ENCODE data around the gene PLPP4. TPM values are rescaled to one million over a fixed set of nuclear protein-coding genes. Genes with fewer than 3 reads are reported as not detected.

Gene PLPP4
- total RNA-seq, 1 donor from 2014 or later = not detected

DNA sequence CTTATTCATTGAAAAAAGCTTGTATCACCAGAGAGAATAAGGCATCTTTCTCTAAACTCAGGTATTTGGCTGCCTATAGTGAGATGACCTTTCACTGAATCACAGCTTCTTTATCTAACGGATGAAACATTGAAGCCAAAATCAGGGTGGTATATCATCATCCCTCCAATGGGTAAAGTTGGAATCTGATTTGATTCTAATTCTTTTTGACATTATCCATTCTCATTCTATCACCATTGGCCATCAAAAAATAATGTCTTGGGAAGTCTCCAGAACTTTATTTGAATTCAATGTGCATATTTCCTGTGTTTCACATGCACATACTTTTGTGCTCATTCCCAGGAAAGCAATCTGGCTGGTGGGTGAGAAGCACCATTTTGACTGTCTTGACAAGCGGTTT lies 95.2 kb downstream of the PLPP4 start:
- ATAC-seq (ENCODE audit: poor library complexity) (no peak), DNase-seq (no peak)
- intact Hi-C loops (cut with DNase I) = no loop called here

DNA sequence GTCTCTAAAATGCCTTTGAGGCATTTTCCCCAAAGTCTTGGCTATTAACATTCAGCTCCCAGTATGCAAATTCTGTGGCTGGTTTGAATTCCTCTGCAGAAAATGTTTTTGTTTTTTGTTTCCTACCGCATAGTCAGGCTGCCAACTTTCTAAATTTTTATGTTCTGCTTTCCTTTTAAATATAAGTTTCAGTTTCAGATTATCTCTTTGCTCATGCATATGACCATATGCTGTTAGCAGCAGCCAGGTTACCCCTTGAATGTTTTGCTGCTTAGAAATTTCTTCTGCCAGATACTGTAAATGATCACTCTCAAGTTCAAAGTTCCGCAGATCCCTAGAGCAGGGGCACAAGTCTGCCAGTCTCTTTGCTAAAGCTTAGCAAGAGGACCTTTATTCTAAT lies 96.9 kb downstream of the PLPP4 start:
- intact Hi-C loops (cut with DNase I) = no loop called here
- no peak for ATAC-seq (ENCODE audit: poor library complexity)
- DNase-seq = no peak

DNA sequence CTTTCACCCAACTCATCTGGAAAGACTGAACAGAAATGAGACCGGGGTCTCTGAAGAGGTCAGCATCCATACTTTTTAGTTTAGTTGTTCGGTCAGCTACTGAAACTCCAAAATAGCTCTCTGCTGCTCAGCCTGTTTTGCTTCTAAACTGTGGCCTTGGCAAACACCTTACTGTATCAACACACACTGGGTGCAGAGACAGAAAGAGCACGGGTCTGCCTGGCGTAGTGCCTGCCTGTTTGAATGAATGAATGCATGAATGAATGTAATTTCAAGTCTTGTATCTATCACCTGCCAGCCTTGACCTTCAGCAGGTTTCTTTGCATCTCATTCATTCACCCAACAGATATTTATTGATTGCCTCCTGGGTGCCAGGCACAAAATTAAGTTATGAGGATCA lies 98.4 kb downstream of the PLPP4 start:
- no peak for ATAC-seq (ENCODE audit: poor library complexity)
- DNase-seq = no peak
- intact Hi-C loops (cut with DNase I) = no loop called here

DNA sequence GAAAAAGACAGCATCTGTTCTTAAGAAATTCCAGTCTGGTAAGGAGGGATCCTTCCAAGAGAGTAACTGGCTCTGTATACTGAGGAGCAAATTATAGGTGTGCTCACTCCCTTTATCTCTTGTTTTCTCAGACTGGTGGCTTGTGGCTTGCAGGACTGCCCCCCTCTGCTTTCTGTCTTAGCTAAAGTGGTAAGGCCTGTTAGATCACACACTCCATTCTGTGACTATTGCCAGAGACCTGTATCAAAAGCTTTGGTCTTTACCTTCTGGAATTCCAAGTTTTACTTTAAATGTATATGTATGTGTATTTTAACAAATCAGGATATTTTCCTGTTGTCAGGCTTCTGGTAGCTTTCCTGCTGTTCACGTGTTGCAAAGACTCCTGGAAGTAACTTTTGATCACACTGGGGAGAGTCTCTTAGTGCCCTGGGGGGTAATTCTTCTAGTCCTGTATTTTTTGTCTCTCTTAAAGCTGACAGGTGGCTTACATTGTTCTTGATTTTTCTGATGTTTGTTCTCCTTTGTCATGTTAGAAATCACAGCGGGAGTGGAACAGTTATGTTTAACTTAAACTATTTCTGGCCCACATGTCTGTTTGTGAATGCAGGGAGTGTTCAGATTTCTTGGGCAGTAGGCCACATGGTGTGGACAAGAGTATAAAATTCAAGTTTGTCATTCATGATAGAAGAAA lies 99.0 kb downstream of the PLPP4 start:
- intact Hi-C loops (cut with DNase I) = no loop called here
- no peak for DNase-seq
- no peak for ATAC-seq (ENCODE audit: poor library complexity)

DNA sequence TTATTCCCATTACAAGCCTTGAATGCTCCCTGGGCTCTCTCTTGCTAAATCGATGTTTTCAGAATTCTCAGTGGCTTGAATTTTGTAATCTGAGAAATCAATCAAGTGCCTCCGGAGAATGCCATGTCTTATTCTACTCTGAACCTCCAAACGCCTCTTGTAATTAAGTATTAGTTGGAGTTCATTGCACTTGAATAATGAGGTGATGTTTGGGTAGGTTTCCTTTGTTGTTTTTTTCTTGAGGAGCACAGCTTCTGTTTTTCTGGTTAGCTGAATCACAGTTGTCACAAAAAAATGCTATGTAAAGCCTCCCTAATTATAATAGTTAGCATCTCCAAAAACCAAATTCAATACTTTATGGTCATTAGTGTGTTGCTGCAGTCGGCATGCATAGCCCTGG lies 100.3 kb downstream of the PLPP4 start:
- intact Hi-C loops (cut with DNase I) = no loop called here
- DNase-seq = no peak
- ATAC-seq (ENCODE audit: poor library complexity) = no peak

DNA sequence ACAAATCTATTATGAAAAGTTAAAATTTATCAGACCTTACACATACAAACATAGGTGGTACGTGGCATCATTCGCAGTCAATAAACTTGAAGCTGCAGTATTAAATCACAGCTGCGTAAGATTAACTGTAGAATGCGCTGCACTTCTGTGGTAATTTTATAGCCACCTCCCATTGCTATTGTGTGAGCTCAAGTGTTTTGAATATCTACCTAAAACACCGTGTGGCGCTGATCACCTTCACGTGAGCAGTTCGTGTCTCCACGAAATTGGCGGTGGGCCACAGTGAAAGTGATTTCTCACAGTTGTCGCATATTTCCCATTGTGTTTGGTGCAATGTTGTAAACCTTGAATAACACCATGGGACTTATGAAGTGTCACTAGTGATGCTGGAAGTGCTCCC lies 102.8 kb downstream of the PLPP4 start:
- ATAC-seq (ENCODE audit: poor library complexity) = no peak
- intact Hi-C loops (cut with DNase I) = no loop called here
- no peak for DNase-seq

DNA sequence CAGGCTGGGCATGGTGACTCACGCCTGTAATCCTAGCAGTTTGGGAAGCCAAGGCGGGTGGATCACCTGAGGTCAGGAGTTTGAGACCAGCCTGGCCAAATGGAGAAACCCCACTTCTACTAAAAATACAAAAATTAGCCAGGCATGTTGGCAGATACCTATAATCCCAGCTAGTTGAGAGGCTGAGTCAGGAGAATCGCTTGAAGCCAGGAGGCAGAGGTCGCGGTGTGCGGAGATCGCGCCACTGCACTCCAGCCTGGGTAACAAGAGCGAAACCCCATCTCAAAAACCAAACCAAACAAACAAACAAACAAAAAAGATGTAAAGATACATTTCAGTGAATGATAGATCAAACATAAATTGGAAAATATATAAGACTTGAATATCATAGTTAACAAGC lies 105.9 kb downstream of the PLPP4 start:
- ATAC-seq (ENCODE audit: poor library complexity) = no peak
- no peak for DNase-seq

DNA sequence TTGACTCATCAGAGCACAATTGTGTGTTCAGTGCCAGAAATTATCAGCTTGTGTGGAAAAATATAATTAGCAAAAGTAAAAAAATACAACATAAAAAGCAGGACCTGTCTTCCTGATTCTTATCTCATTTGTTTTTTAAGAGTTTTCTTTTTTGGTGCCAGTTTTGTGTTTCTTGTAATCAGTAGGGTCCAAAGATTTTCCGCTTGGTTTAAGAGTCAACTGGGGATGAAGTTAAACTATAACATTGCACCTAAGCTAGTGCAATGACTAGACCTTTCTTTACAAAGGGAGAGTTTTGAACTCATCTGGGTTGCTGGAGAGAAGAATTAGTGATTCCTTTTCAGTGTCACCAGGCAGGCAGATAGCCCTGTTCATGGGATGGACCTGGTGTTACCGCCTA lies 113.4 kb downstream of the PLPP4 start:
- ATAC-seq (ENCODE audit: poor library complexity) = no peak
- intact Hi-C loops (cut with DNase I) = no loop called here
- DNase-seq = no peak

More for the DNA sequence above, 105.9 kb downstream of the PLPP4 start:
- intact Hi-C loops (cut with DNase I) = no loop called here

DNA sequence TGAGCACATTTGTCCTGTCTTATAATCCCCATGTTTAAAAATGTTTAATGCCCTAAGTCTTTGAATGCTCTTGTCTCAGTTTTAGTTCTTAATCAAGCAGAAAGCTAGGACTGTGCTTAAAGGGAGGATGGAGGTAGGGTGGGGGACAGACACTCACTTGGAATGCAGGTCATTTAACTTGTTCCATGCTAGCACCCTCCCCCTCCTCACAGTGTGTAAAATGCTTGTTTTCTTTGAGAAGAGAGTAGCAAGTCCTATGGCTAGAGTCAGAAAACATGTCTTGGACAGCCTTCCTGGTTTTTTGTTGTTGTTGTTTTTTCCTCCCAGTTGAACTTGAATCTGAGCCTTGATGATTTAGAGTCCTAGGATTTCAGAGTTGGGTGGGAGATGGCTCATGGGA lies 114.2 kb downstream of the PLPP4 start:
- DNase-seq (no peak), ATAC-seq (ENCODE audit: poor library complexity) (no peak)
- intact Hi-C loops (cut with DNase I) = no loop called here

DNA sequence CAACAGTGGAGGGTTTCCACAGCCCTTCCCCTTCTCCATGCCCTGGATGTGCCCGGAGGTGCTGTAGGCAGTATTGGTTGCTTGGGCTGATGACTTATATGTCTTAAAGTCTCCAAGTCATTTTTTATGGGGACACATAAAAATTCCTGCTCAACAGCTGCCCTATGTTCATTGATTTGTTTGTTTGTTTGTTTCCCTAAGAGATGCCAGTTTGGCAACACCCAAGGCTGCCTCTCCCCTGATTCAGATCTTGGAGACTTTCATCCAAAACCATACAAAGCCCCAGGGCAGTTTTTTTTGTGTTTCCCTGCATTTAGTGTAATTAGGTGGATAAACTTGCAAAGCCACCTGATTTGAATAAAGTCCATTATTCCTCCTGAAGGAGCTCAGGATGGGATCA lies 115.3 kb downstream of the PLPP4 start:
- no peak for DNase-seq
- ATAC-seq (ENCODE audit: poor library complexity) = no peak
- intact Hi-C loops (cut with DNase I) = no loop called here

DNA sequence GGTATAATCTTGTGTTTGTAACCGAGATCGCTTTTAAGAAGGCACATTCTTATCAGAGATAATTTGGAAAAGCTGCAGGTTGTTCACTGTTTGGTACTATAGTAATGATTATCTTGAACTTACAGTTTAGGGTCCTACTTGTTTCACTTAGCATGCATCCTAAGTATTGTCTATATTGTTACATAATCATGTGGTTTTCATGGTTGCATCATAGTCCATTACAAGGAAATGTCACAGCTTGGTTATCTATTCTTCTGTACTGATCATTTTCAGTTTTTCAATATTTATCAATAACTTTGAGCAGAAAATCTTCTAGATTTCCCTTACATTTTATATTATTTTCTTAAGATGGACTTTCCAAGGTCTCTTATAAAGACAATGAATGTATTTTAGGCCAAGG lies 116.3 kb downstream of the PLPP4 start:
- intact Hi-C loops (cut with DNase I) = no loop called here
- ATAC-seq (ENCODE audit: poor library complexity) (no peak), DNase-seq (no peak)

DNA sequence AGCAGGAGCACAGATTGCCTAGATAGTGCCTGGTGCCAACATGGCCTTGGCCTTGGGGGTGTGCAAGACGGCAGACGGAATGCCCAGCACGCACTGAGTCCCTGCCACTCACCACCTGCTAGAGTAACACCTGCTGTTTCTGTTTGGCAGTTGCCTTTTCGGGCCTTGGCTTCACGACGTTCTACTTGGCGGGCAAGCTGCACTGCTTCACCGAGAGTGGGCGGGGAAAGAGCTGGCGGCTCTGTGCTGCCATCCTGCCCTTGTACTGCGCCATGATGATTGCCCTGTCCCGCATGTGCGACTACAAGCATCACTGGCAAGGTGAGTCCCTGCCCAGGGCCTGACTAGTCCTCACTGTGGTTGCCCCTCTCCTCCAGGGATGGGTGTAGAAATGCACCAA lies 118.0 kb downstream of the PLPP4 start:
- intact Hi-C loops (cut with DNase I) = no loop called here
- ATAC-seq (ENCODE audit: poor library complexity) (no peak), DNase-seq (no peak)

DNA sequence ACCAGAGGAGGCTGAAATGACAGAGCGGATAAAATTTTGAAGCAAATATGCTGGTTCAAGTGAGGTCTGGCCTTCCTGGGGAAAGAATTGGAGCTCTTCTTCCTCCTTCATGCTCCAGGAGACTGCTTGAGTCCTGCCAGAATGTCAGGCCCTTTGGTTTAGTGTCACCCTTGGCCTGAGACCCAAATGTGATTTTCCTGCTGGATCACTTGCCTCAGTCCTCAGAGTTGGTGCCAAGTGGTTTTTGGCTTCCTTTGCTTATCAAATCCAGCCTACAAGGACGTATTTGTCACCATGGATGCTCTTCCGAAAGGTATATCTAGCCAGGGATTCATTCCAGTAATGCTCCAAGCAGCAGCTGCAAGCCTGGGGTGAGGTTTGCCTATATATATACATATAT lies 118.4 kb downstream of the PLPP4 start:
- DNase-seq (no peak), ATAC-seq (ENCODE audit: poor library complexity) (no peak)
- intact Hi-C loops (cut with DNase I) = no loop called here

DNA sequence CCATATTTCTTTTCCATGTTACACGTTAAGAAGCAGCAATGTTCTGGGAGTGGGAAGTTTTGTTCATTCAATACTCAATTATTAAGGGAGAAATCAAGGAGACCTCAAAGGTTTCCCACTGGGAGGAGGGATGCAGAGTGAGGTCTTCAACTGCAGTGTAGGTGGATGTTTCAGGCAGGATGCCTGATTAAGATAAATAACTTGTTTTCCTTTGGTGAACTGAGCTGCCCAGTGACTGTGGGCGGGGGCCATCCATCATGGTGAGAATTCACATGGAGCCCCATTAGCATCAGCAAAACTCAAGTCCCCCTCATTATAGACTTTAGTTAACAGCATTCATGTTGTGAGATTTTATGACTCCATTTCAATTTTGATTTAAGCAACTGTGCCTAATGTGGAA lies 121.1 kb downstream of the PLPP4 start:
- DNase-seq (no peak), ATAC-seq (ENCODE audit: poor library complexity) (no peak)
- intact Hi-C loops (cut with DNase I) = no loop called here

DNA sequence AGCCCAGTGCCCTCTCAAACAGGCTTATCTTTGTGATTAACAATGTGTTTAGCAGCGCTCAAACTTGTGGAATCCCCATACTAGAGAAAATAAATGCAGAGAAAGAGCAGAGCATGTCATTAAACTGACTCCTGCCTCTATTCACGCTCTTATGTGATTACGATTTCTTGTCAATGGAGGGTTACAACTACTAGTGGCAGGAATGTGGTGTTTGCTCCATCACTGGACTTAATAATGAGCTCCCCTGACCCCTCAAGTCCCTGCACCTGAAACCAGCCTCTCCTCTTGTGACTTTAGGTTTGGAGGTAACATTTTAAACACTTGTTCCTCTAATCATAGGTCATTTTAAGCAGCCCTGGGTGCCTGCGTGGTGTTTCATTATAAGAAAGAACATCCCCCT lies 121.9 kb downstream of the PLPP4 start:
- intact Hi-C loops (cut with DNase I) = no loop called here
- DNase-seq (no peak), ATAC-seq (ENCODE audit: poor library complexity) (no peak)

DNA sequence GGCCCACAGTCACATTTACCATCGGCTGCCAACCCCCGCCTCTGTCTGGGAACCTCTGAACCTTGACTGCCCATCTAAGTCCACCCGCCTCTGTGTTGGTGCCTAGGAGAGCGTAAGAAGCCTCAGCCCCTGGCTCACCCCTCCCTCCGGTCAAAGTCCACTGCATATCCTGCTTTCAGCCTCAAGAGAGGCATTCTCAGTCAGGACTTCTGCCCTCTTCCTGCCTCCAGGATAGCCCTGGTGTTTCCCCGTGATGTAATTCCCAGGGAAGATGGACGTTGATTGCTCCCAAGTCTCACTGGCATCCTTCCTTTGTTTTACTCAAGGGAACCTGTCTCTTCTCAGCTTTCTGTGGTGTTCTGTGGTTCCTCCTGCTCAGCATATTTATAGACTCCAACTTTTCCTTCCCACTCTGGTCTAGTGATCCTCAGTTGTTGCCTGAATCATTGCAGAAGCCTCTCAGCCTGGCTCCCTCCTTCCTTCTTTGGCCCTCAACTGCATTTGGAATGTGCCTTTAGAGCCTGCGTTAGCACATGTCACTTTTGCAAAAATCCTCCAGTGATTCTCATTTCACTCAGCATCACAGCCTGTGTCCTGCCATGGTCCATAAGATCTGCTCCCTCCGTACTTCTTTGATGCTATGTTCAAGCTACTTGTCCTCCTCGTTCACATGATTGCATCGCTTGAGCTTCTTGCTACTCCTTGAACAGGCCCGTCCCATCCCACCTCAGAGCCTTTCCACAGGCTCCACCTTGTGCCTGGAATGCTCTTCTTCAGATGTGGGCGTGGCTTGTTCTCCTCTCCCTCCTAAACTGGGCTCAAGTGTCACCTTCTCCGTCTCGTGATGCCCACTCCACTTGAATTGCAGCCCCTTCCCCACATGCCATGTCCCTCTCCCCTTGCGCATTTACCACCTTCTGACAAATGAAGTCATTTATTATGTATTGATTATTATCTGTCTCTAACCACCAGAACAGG lies 124.2 kb downstream of the PLPP4 start:
- intact Hi-C loops (cut with DNase I) = no loop called here
- ATAC-seq (ENCODE audit: poor library complexity) (no peak), DNase-seq (no peak)

DNA sequence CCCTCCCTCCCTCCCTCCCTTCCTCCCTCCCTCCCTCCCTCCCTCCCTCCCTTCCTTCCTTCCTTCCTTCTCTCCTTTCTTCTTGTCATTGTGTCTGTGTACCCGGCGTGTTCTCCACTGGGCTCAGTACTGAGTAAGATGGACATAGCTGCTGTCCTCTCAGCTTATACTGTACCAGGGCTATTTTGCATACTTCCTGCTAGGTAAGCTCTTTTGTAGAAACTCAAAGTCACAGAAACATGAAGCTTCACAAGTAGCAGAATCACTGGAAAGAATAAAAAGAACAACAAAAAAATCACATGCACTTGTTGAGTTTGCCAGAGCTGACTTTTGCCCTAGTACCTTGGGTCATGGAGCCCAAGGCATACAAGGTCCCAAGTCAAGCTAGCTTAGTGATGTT lies 125.7 kb downstream of the PLPP4 start:
- no peak for ATAC-seq (ENCODE audit: poor library complexity)
- DNase-seq = no peak
- intact Hi-C loops (cut with DNase I) = no loop called here

DNA sequence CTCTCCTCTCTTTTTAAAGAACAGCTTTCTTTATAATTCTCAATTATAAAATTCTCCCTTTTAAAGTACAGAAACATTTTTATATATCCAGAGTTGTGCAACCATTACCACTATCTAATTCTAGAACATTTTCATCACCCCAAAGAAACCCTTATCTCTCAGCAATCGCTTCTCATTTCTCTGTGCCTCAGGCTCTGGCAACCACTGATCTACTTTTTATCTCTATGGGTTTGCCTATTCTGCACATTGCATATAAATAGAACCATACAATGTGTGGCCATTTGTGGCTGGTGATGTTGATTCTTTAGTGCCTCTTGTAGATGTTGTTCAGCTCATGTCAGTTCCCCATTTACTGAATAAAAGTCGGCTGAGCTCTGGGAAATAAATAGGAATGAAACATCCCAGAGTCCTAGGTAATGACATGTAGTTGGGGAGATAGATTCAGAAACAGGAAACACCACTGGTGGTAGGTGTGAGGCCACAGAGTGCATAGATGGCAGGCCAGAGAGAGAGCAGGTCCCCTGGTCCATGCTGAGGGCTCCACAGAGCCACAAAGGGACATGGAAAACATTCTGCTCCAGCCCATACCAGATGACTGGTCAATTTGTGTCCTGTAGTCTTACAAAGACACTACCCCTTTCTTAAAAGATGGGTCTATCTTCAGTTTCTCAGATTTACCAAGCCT lies 126.5 kb downstream of the PLPP4 start:
- ATAC-seq (ENCODE audit: poor library complexity) (no peak), DNase-seq (no peak)
- intact Hi-C loops (cut with DNase I) = no loop called here

DNA sequence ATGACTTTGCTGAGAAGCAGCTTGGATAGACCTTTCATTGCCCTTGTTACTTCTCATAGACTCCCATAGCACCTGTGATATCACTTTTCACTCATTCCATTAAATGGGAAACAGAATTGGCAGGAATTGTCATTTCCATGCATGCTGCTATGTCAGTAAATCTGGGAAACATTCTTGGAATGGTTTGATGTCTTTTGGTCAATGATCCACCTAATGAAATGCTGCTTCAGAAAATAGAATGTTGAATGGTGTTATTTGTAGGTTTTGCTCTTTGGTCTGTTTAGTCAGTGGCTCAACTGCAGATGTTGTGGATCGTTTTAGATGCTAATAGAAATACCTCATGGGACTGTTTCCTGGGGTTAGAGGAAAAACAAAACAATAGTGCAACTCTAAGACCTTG lies 127.8 kb downstream of the PLPP4 start:
- ATAC-seq (ENCODE audit: poor library complexity) (no peak), DNase-seq (no peak)
- intact Hi-C loops (cut with DNase I) = no loop called here

DNA sequence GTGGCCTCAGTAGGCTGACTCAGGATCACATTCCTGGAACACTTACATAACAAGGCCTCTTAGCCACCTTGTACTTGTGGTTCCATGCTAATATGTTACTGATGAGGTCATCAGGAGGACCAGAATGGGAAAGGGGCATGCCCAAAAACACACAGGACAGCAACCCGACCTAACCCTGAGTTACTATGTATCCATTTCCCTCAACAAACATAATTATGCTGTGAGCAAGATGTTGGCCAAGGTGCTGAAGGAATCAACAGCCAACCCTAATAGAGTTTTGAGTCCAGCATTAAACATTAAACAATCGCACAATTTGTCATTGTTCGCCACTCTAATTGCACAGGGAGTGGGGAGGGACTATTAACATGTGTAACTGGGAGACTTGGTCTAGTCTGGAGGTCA lies 129.4 kb downstream of the PLPP4 start:
- intact Hi-C loops (cut with DNase I) = no loop called here
- ATAC-seq (ENCODE audit: poor library complexity) = no peak
- DNase-seq = no peak

All from Right ventricle myocardium superior (tissue), 1 donor.